Mesendoderm (in vitro differentiated cells): ENCODE data around the gene GPR35.

Experiments used
- DNase-seq: peaks from one replicate; pipeline ENCODE4 v3.0.0; 2013
- H2AK5ac ChIP-seq: 2 replicates; pipeline ENCODE4 v1.6.1; 2013; ENCODE audit warnings: low read length, inconsistent platforms
- H2BK120ac ChIP-seq: 2 replicates; pipeline ENCODE4 v1.6.1; 2013; ENCODE audit warnings: low read depth, mild to moderate bottlenecking, low read length, moderate library complexity, mixed read lengths
- H2BK15ac ChIP-seq: replicated peaks from 2 replicates; pipeline ENCODE4 v1.6.1; 2013; ENCODE audit warnings: low read depth, mild to moderate bottlenecking, moderate library complexity
- H2BK5ac ChIP-seq: 2 replicates; pipeline ENCODE4 v1.6.1; 2013; ENCODE audit warnings: low read length, inconsistent platforms
- H3K18ac ChIP-seq: 2 replicates; pipeline ENCODE4 v1.6.1; 2013; ENCODE audit warnings: mild to moderate bottlenecking, low read length, mixed read lengths
- H3K23ac ChIP-seq: one replicate; pipeline ENCODE4 v1.6.1; 2013; ENCODE audit warnings: low read length
- H3K27ac ChIP-seq: 2 replicates; pipeline ENCODE4 v1.5.1; 2013; ENCODE audit warnings: low read depth, mild to moderate bottlenecking, inconsistent platforms, low read length, moderate library complexity
- H3K27me3 ChIP-seq: 2 replicates; pipeline ENCODE4 v1.6.1; 2013; ENCODE audit warnings: low read length, control low read depth, mild to moderate bottlenecking, inconsistent platforms; ENCODE audit not compliant: insufficient read depth, poor library complexity
- H3K36me3 ChIP-seq: 2 replicates; pipeline ENCODE4 v1.6.1; 2013; ENCODE audit warnings: low read length, inconsistent platforms; ENCODE audit not compliant: control insufficient read depth, insufficient read depth
- H3K4ac ChIP-seq: one replicate; pipeline ENCODE4 v1.6.1; 2013; ENCODE audit warnings: low read depth, mild to moderate bottlenecking, low read length, moderate library complexity
- H3K4me1 ChIP-seq: 2 replicates; pipeline ENCODE4 v1.6.1; 2013; ENCODE audit warnings: low read depth, low read length, inconsistent platforms; ENCODE audit not compliant: control insufficient read depth
- H3K4me2 ChIP-seq: 2 replicates; pipeline ENCODE4 v1.6.1; 2013; ENCODE audit warnings: low read length
- H3K4me3 ChIP-seq: 2 replicates; pipeline ENCODE4 v1.5.1; 2013; ENCODE audit warnings: mild to moderate bottlenecking, low read length
- H3K56ac ChIP-seq: one replicate; pipeline ENCODE4 v1.6.1; 2013; ENCODE audit warnings: low read length
- H3K79me1 ChIP-seq: 2 replicates; pipeline ENCODE4 v1.6.1; 2013; ENCODE audit warnings: low read length, inconsistent platforms
- H3K79me2 ChIP-seq: 2 replicates; pipeline ENCODE4 v1.6.1; 2013; ENCODE audit warnings: mild to moderate bottlenecking, low read length; ENCODE audit not compliant: control insufficient read depth, insufficient read depth
- H3K9ac ChIP-seq: 2 replicates; pipeline ENCODE4 v1.6.1; 2013; ENCODE audit warnings: low read length, inconsistent platforms
- H4K5ac ChIP-seq: one replicate; pipeline ENCODE4 v1.6.1; 2013; ENCODE audit warnings: low read length
- H4K8ac ChIP-seq: one replicate; pipeline ENCODE4 v1.6.1; 2013; ENCODE audit warnings: low read depth, mild to moderate bottlenecking, control low read depth, low read length, moderate library complexity
- WGBS: extraction: QIAGEN DNeasy Blood & Tissue Kit; methylation state at CpG from one replicate; pipeline ENCODE4 v1.1.7; 2013; ENCODE audit warnings: low lambda C conversion rate, missing lambda C conversion rate; ENCODE audit not compliant: insufficient coverage; ENCODE audit errors: extremely low coverage; 5-methylcytosine and 5-hydroxymethylcytosine counted together

Gene GPR35

DNA sequence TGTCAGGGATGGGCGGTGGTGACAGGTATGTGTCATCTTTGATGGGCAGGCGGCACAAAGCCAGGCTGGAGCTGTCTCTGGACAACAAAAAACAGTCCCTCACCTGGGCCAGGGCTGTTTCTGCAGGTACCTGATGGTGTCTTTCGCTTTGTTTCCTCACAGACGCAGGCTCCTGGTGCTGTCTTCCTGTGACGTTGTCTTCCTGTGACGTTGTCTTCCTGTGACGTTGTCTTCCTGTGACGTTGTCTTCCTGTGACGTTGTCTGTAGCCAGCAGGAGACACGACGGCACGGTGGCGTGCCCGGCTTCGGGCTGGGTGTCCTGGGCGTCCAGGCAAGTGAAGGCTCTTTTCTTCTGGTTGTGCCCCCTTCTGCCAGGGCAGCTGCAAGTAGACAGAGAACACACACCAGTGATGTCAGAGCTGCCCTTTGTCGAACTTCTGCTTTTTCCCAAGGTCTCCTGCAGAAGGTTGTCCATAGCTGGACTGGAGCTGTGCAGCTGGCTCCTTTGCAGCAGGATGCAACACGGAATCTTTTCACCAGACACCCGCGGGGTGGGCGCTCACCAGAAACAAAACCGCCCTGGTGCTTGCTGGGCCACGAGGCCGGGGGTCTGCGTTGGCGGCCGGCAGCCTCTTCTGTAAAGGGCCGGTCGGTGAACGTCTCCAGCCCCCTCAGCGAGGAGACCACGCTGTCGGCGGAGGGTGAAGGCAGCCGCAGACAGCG lies 21.1 kb downstream of the GPR35 start:
- H4K8ac ChIP-seq: no peak overlapping the region
- no peaks in the 10 kb centered on the region for H3K36me3 ChIP-seq
- no peak overlapping the region for H3K4me3 ChIP-seq
- no peaks in the 10 kb centered on the region for H3K4me1 ChIP-seq
- H2BK15ac ChIP-seq: no peak overlapping the region
- no peak overlapping the region for H3K18ac ChIP-seq
- no peaks in the 10 kb centered on the region for H3K79me1 ChIP-seq
- no CpG with 5 or more reads among the region's 36 CpGs for WGBS
- H3K23ac ChIP-seq: no peak overlapping the region
- no peak overlapping the region for H3K56ac ChIP-seq
- H3K9ac ChIP-seq: no peak overlapping the region
- no peak overlapping the region for H2BK5ac ChIP-seq
- no peaks in the 10 kb centered on the region for H3K27me3 ChIP-seq
- H4K5ac ChIP-seq: no peak overlapping the region
- H3K79me2 ChIP-seq: no peaks in the 10 kb centered on the region
- no peak overlapping the region for H2AK5ac ChIP-seq
- H2BK120ac ChIP-seq: no peak overlapping the region
- no peak overlapping the region for H3K4ac ChIP-seq
- no peak overlapping the region for H3K27ac ChIP-seq
- no peak for DNase-seq
- H3K4me2 ChIP-seq: no peak overlapping the region

DNA sequence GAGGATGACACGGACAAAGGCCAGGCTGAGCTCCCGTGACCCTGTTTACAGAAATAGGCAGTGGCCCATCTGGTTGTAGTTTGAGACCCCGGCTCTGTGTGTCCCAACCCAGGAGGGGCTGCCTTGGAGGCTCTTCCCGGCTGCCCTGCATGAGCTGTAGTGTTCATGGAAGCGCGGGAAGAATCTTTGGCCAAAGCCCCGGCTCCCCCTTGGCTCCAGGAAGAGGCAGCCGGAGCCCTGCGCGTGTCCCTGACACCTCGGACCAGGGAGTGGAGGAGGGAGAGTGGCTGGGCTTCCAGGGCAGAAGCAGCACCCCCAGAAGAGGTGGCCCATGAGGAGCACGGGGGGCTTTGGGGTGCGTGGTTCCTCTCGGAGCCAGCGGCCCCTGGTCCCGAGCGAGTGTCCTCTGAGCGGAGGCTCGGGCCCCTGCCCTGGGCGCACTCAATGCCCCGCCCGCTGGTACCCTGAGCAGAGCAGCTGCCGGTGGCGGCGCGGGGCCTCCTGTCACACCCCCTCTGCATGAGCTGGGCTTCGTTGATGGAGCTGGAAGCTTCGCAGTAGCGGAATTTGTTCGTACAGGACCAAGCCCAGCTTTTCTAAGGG lies 21.7 kb downstream of the GPR35 start:
- Histone ChIP-seq H3K79me1 (no peaks in the 10 kb centered on the region), H3K4me3 (no peak overlapping the region), H2BK5ac (no peak overlapping the region), H3K4me2 (no peak overlapping the region), H3K18ac (no peak overlapping the region), H4K5ac (no peak overlapping the region), H3K23ac (no peak overlapping the region), H3K4ac (no peak overlapping the region), H2AK5ac (no peak overlapping the region), H2BK15ac (no peak overlapping the region), H3K56ac (no peak overlapping the region), H3K27me3 (no peaks in the 10 kb centered on the region), H3K4me1 (no peaks in the 10 kb centered on the region), H3K9ac (no peak overlapping the region), H3K79me2 (no peaks in the 10 kb centered on the region), H4K8ac (no peak overlapping the region), H3K36me3 (no peaks in the 10 kb centered on the region), H3K27ac (no peak overlapping the region), H2BK120ac (no peak overlapping the region)
- WGBS: no CpG with 5 or more reads among the region's 30 CpGs
- no peak for DNase-seq

DNA sequence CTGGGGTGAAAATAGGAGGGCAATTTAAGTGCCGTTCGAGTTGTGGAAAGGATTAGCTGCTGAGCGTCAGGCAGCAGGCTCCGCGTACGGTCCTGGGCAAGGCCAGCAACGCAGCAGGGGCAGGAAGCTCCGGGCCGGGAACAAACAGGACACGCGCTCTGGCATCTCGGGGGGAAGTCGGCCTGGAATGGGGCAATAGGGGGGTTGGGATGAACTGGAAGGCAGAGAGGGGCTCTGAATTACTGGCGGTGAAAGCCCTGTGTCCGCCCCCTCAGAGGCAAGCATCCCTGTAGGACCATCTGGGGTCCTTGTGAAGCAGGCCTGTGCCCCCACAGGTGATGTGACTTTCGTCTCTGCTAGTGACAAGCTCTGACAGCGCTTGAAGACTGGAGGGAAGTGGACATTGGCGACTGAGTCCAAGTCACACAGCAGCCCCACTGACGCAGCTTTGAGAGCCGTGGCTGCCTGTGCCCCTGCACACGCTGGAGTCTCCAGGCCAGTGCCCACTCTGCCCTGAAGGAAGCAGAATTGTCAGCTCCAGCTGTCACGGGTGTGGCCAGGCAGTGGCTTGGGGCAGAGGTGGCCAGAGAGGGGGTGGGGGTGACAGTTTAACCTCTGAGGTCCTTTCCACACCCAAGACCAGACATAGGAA lies 22.3 kb downstream of the GPR35 start:
- H3K27me3 ChIP-seq: no peaks in the 10 kb centered on the region
- WGBS: no CpG with 5 or more reads among the region's 22 CpGs
- no peak overlapping the region for H3K4me3 ChIP-seq

DNA sequence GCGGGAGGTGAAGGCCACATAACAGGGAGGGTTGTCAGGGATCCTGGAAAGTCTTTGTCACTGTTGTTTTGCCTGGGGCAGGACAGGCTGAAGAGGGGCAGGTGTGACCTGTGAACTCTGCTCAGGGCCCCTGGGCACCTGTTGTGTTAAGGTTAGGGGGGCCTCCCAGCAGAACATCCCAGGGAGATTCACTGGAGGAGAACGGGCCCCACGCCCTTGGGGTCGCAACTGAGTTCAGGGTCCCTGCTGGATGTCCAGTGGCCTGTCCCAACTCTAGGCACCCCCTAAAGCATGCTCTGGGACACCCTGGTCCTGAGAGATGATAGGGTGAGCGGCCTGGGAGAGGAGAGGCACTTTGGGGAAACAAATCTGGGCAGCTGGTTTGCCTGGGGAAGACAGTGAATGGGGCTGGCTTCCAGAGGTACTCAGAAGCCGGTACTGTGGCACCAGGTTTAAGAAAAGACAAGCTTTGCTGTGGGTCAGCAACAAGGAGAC lies 22.9 kb downstream of the GPR35 start:
- H3K4me3 ChIP-seq: no peak overlapping the region
- no peaks in the 10 kb centered on the region for H3K36me3 ChIP-seq
- H2BK5ac ChIP-seq: no peak overlapping the region
- no peak overlapping the region for H2AK5ac ChIP-seq
- no peak overlapping the region for H3K18ac ChIP-seq
- no peak overlapping the region for H3K4ac ChIP-seq
- no peak for DNase-seq
- H3K56ac ChIP-seq: no peak overlapping the region
- H3K9ac ChIP-seq: no peak overlapping the region
- no peak overlapping the region for H3K23ac ChIP-seq
- no peaks in the 10 kb centered on the region for H3K27me3 ChIP-seq
- H3K79me2 ChIP-seq: no peaks in the 10 kb centered on the region
- no peak overlapping the region for H4K8ac ChIP-seq
- no peak overlapping the region for H2BK15ac ChIP-seq
- WGBS: no CpG with 5 or more reads among the region's 6 CpGs
- no peaks in the 10 kb centered on the region for H3K4me1 ChIP-seq
- no peak overlapping the region for H3K27ac ChIP-seq
- H2BK120ac ChIP-seq: no peak overlapping the region
- no peak overlapping the region for H4K5ac ChIP-seq
- no peak overlapping the region for H3K4me2 ChIP-seq
- no peaks in the 10 kb centered on the region for H3K79me1 ChIP-seq

More for the DNA sequence above, 22.3 kb downstream of the GPR35 start:
- Histone ChIP-seq H3K36me3 (no peaks in the 10 kb centered on the region), H3K4ac (no peak overlapping the region), H3K18ac (no peak overlapping the region), H3K79me1 (no peaks in the 10 kb centered on the region), H2AK5ac (no peak overlapping the region), H4K5ac (no peak overlapping the region), H4K8ac (no peak overlapping the region), H2BK5ac (no peak overlapping the region), H3K4me2 (no peak overlapping the region), H3K27ac (no peak overlapping the region), H3K56ac (no peak overlapping the region), H3K79me2 (no peaks in the 10 kb centered on the region), H2BK120ac (no peak overlapping the region), H3K23ac (no peak overlapping the region), H3K4me1 (no peaks in the 10 kb centered on the region), H2BK15ac (no peak overlapping the region), H3K9ac (no peak overlapping the region)
- no peak for DNase-seq

DNA sequence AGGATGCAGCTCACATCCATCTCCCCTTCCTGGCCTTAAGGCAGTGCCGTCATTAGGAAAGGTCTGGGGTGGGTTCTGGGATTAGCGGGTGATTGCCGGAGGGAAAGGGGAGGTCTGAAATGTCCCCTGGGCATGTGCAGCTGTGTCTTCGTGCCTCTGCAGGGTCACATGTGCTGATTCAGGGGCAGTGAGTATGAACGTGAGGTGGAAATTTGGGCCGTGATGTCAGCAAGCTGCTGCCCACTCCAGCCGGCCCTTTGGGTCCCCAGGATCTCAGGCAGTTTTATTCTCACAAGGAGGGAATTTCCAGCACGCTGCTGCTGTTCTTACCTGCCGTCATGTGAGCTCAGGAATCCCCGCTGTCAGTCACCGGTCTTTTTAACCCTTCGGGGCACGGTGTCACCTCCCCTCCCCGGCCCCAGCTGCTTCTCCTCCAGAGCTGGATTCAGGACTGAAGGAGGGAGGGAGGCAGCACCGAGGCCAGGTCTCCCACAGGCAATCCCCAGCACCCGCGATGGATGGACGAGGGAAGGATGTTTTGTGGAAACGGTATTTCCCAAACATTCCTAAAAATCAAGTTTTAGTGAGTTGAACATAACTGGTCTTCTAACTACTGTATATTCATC lies 23.5 kb downstream of the GPR35 start:
- H3K36me3 ChIP-seq: no peaks in the 10 kb centered on the region
- no peak overlapping the region for H2AK5ac ChIP-seq
- no peak overlapping the region for H4K5ac ChIP-seq
- no peak overlapping the region for H3K4ac ChIP-seq
- no peak overlapping the region for H3K23ac ChIP-seq
- no peak overlapping the region for H2BK15ac ChIP-seq
- H3K27ac ChIP-seq: no peak overlapping the region
- no CpG with 5 or more reads among the region's 19 CpGs for WGBS
- no peaks in the 10 kb centered on the region for H3K79me2 ChIP-seq
- H3K4me2 ChIP-seq: no peak overlapping the region
- no peaks in the 10 kb centered on the region for H3K79me1 ChIP-seq
- H3K4me1 ChIP-seq: no peaks in the 10 kb centered on the region
- H3K27me3 ChIP-seq: no peaks in the 10 kb centered on the region
- H3K9ac ChIP-seq: no peak overlapping the region
- no peak overlapping the region for H4K8ac ChIP-seq
- no peak for DNase-seq
- no peak overlapping the region for H2BK5ac ChIP-seq
- no peak overlapping the region for H3K56ac ChIP-seq
- no peak overlapping the region for H3K18ac ChIP-seq
- no peak overlapping the region for H2BK120ac ChIP-seq
- no peak overlapping the region for H3K4me3 ChIP-seq
